CD4-positive, alpha-beta T cell (primary cell): ENCODE data around the gene TMC2. TPM values are rescaled to one million over a fixed set of nuclear protein-coding genes. Genes with fewer than 3 reads are reported as not detected.
A peak's percentile ranks its signal among the peaks of the same experiment; 100 is the strongest.

Source experiments
- ATAC-seq: fragments of 200-7000 bp; cut with Tn5 transposase; one replicate; pipeline ENCODE4 v1.10.0; 2022; ENCODE audit warnings: mild to moderate bottlenecking; ENCODE audit not compliant: poor library complexity
- CTCF ChIA-PET: fragments of 350-600 bp; sonication (Branson Sonifier 250); formaldehyde crosslinking; loops from one replicate; lab custom pipeline; 2021; ENCODE audit warnings: antibody characterized with exemption, inconsistent platforms; lab: Charles Lee
- POLR2A ChIA-PET: fragments of 350-600 bp; sonication (Branson Sonifier 250); formaldehyde crosslinking; loops from one replicate; lab custom pipeline; 2021; ENCODE audit warnings: antibody characterized with exemption, inconsistent platforms; lab: Charles Lee
- DNase-seq, 14 experiments: peaks; one replicate each; pipeline ENCODE4 v3.0.0-alpha.2; 2013 to 2020; ENCODE audit warnings: mixed read lengths in 2 of 14
- H3K27ac ChIP-seq, 2 donors: one replicate each; pipeline versions ENCODE4 v1.5.1 to v1.7.0; 2013; ENCODE audit warnings: low read length in 2 of 2, low read depth in 1 of 2, mild to moderate bottlenecking in 1 of 2
- H3K27me3 ChIP-seq, 2 experiments: 1 replicate in 1 of 2; 2 replicates in 1 of 2; pipeline versions ENCODE4 v1.6.1 to v1.7.0; 2013; ENCODE audit warnings: low read length in 2 of 2, control low read depth in 1 of 2, mild to moderate bottlenecking in 1 of 2, moderate library complexity in 1 of 2; ENCODE audit not compliant: insufficient read depth in 2 of 2, control insufficient read depth in 1 of 2
- H3K36me3 ChIP-seq: one replicate; pipeline ENCODE4 v1.6.1; 2013; ENCODE audit warnings: low read length, control low read depth; ENCODE audit not compliant: insufficient read depth
- H3K4me1 ChIP-seq: one replicate; pipeline ENCODE4 v1.6.1; 2013; ENCODE audit warnings: low read length, control low read depth; ENCODE audit not compliant: insufficient read depth
- H3K4me3 ChIP-seq: one replicate; pipeline ENCODE4 v1.5.1; 2013; ENCODE audit warnings: mild to moderate bottlenecking, low read length, moderate library complexity
- H3K9me3 ChIP-seq, 2 experiments: 1 replicate in 1 of 2; 2 replicates in 1 of 2; pipeline versions ENCODE4 v1.6.1 to v1.7.0; 2013; ENCODE audit warnings: low read length in 2 of 2, mild to moderate bottlenecking in 2 of 2, control low read depth in 1 of 2, moderate library complexity in 1 of 2; ENCODE audit not compliant: control insufficient read depth in 1 of 2, insufficient read depth in 1 of 2
- H3K27ac Mint-ChIP-seq: one replicate; pipeline ENCODE4 v1.8.0; 2020; ENCODE audit warnings: mixed read lengths
- H3K27me3 Mint-ChIP-seq: one replicate; pipeline ENCODE4 v1.8.0; 2021; ENCODE audit warnings: mixed read lengths
- H3K36me3 Mint-ChIP-seq: one replicate; pipeline ENCODE4 v1.8.0; 2021; ENCODE audit warnings: low read depth, mixed read lengths
- H3K4me1 Mint-ChIP-seq: one replicate; pipeline ENCODE4 v1.8.0; 2021; ENCODE audit warnings: low read depth, mixed read lengths
- H3K4me3 Mint-ChIP-seq: one replicate; pipeline ENCODE4 v1.8.0; 2020; ENCODE audit warnings: mild to moderate bottlenecking, mixed read lengths
- H3K9me3 Mint-ChIP-seq: one replicate; pipeline ENCODE4 v1.8.0; 2020; ENCODE audit warnings: mixed read lengths
- CTCF ChIP-seq: fragments of 200-600 bp; IDR thresholded peaks from one replicate; pipeline ENCODE4 v1.8.0; 2022; ENCODE audit warnings: antibody characterized with exemption, mild to moderate bottlenecking
- intact Hi-C, 2 experiments: fragments of 100-400 bp; cut with DNase I in 1 of 2; cut with micrococcal nuclease in 1 of 2; formaldehyde crosslinking; loops; one replicate each; pipeline versions ENCODE4 v1.15.1 to v1.9.0; 2023 to 2025; cut with DNase I, micrococcal nuclease
- total RNA-seq, 174 experiments: library from RNA in 2 of 174; stranded (reverse) in 2 of 174; gene quantifications; one replicate each; pipeline ENCODE4 v1.2.3 and lab custom pipeline; 2021 to 2026

Gene TMC2
- total RNA-seq, 2 experiments from 2014 or later: not detected

GRCh38 chr20:2663364-2663886 is 127.1 kb downstream of the TMC2 start:
- Mint-ChIP-seq H3K4me1 (peaks cover 28% of the 10 kb centered on the region), H3K36me3 (peaks cover 53% of the 10 kb centered on the region), H3K4me3 (peak overlapping the region; percentile 94), H3K27me3 (no peaks in the 10 kb centered on the region), H3K9me3 (no peaks in the 10 kb centered on the region), H3K27ac (peak overlapping the region; percentile 91)
- peak overlapping the region; percentile 77 to 96 for H3K27ac ChIP-seq
- intact Hi-C loops: loop anchor here in 1 of 2 experiments (5.0 kb wide), 4 partner anchors 141 to 744 kb away; partner anchors contain the start of genes DNAAF9, PTPRA and STK35
- H3K4me1 ChIP-seq: peaks cover 18% of the 10 kb centered on the region
- no peaks in the 10 kb centered on the region for H3K27me3 ChIP-seq
- no peak for TF ChIP-seq CTCF
- H3K9me3 ChIP-seq: no peaks in the 10 kb centered on the region
- CTCF ChIA-PET: interaction anchor here (1.2 to 2.2 kb wide), 5 partner anchors 8 to 139 kb away, joined by 4 to 8 read pairs (median 4); partner anchors contain the start of gene NOP56
- no peak for ATAC-seq
- DNase-seq: no peak
- H3K36me3 ChIP-seq: peaks cover 39% of the 10 kb centered on the region
- peak overlapping the region; percentile 90 for H3K4me3 ChIP-seq
- POLR2A ChIA-PET: interaction anchor here (0.7 to 7.2 kb wide), 12 partner anchors 9 to 210 kb away, joined by 3 to 124 read pairs (median 6); partner anchors contain the start of genes EBF4, NOP56, PTPRA and SNRPB

- ATAC-seq: peak; percentile 99
- intact Hi-C loops: loop anchor here (1.0 to 5.0 kb wide), 5 partner anchors 12 to 743 kb away; partner anchors contain the start of genes NOP56 (in 2 of the 2), DNAAF9 (in 1 of the 2), PTPRA (in 1 of the 2) and STK35 (in 1 of the 2)
- no peaks in the 10 kb centered on the region for H3K9me3 Mint-ChIP-seq
Observed at GRCh38 chr20:2663887-2664719, 127.7 kb downstream of the TMC2 start, which contains the start of gene IDH3B. IDH3B (minus strand) TSS chr20:2664216; CDS start chr20:2664188, 28 bp downstream.

More at GRCh38 chr20:2663887-2664719, 127.7 kb downstream of the TMC2 start, which contains the start of gene IDH3B:
- CTCF ChIA-PET: interaction anchor here (1.2 to 2.2 kb wide), 5 partner anchors 9 to 140 kb away, joined by 4 to 8 read pairs (median 4); partner anchors contain the start of gene NOP56
- H3K4me1 ChIP-seq: peaks cover 18% of the 10 kb centered on the region
- no peak for TF ChIP-seq CTCF
- H3K4me3 ChIP-seq: peak within 1 kb of the TSS; percentile 90
- H3K27me3 ChIP-seq: no peaks in the 10 kb centered on the region
- Mint-ChIP-seq H3K36me3 (peaks cover 46% of the 10 kb centered on the region), H3K4me3 (peak within 1 kb of the TSS; percentile 94), H3K27ac (peak within 1 kb of the TSS; percentile 91), H3K27me3 (no peaks in the 10 kb centered on the region), H3K4me1 (peaks cover 28% of the 10 kb centered on the region)
- DNase-seq: peak; percentile 83 to 96 (median 89)
- H3K9me3 ChIP-seq: no peaks in the 10 kb centered on the region
- peaks cover 32% of the 10 kb centered on the region for H3K36me3 ChIP-seq
- POLR2A ChIA-PET: interaction anchor here (0.7 to 7.2 kb wide), 17 partner anchors 10 to 744 kb away, joined by 3 to 124 read pairs (median 5); partner anchors contain the start of genes EBF4, NOP56, PTPRA and SNRPB
- peak within 1 kb of the TSS; percentile 77 to 96 for H3K27ac ChIP-seq
